ENCODE data around the gene PPP6R3.
A peak's percentile ranks its signal among the peaks of the same experiment; 100 is the strongest.
"Not testable (repeated sequence)": the region's sequence is repeated elsewhere in the genome, so short reads cannot be mapped to it uniquely, and the experiment has no call there.

The PPP6R3 gene

DNA sequence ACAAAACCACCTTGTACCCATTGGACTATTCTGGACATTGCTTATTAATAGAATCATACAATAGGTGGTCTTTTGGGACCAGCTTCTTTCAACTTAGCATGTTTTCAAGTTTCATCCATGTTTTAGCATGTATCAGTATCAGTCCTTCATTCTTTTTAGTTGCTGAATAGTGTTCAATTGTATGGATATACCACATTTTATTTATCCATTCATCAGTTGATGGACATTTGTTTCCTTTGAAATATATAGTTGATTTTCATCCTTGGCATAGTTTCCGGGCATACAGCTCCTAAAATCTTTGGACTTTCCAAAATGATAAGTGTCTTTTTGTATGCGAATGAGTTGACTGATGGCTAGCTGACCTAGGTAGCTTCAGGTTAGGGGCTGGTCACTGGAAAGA, 12.2 kb downstream of the PPP6R3 start:
- Mint-ChIP-seq H3K4me1 (ENCODE audit: low read depth in 2 of 2) (peaks cover 60 to 77% of the 10 kb centered on the region in 2 donors), H3K27ac (peak overlapping the region in 1 of 2 donors; percentile 72), H3K27me3 (no peaks in the 10 kb centered on the region), H3K9me3 (no peaks in the 10 kb centered on the region), H3K4me3 (peak overlapping the region; percentile 67 to 79), H3K36me3 (ENCODE audit: insufficient read depth) (peaks cover 15% of the 10 kb centered on the region)
- no peak for DNase-seq
- ATAC-seq (replicated peaks): no peak

DNA sequence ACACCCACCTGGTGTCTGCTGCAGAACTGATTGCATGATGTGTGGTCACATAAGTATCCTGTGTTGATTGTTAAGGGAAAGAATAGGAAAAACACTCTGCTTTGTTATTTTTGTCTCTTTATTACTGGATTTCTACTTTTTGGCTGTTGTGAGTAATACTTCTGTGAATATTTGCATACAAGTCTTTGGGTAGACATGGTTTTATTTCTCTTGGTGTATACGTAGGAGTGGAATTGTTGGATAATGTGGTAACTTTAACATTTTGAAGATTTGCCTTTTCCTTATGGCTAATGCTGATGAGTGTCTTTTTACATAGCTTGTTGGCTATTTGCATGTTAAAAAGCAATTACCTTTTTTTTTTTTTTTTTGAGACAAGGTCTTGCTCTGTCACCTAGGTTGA, 13.1 kb downstream of the PPP6R3 start:
- Mint-ChIP-seq H3K4me1 (ENCODE audit: low read depth in 2 of 2) (peaks cover 59 to 74% of the 10 kb centered on the region in 2 donors), H3K27ac (peak overlapping the region in 1 of 2 donors; percentile 72), H3K9me3 (no peaks in the 10 kb centered on the region), H3K27me3 (no peaks in the 10 kb centered on the region), H3K4me3 (peak overlapping the region; percentile 46 to 79), H3K36me3 (ENCODE audit: insufficient read depth) (peaks cover 15% of the 10 kb centered on the region)
- ATAC-seq (replicated peaks): no peak
- DNase-seq: no peak

DNA sequence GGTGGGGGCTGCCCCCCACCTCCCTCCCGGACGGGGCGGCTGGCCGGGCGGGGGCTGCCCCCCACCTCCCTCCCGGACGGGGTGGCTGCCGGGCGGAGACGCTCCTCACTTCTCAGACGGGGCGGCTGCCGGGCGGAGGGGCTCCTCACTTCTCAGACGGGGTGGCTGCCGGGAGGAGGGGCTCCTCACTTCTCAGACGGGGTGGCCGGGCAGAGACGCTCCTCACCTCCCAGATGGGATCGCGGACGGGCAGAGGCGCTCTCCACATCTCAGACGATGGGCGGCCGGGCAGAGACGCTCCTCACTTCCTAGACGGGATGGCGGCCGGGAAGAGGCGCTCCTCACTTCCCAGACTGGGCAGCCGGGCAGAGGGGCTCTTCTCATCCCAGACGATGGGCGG, 15.1 kb downstream of the PPP6R3 start:
- H3K27ac Mint-ChIP-seq; DNase-seq; H3K4me3 Mint-ChIP-seq; H3K27me3 Mint-ChIP-seq; H3K9me3 Mint-ChIP-seq; ATAC-seq (replicated peaks): not testable (repeated sequence)
- Mint-ChIP-seq H3K36me3 (ENCODE audit: insufficient read depth) (peaks cover 15% of the 10 kb centered on the region), H3K4me1 (ENCODE audit: low read depth in 2 of 2) (peaks cover 54 to 72% of the 10 kb centered on the region in 2 donors)

DNA sequence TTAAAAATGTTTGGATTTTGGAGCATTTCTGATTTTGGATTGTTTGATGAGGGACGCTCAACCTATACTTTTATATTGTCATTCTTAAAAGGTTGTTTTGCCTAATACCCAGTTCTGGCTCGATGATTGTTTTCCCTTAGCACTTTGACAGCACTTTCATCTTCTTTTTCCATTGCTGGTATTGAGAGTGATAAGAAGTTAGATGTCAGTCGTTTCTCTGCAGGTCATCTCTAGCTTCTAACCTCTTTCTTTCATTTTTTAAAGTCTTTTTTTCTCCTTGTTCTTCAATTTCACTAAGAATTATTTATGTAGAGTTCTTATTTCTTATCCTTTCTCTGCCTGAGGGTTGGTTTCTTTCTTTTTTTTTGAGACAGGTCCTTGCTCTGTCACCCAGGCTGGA, 18.8 kb downstream of the PPP6R3 start:
- Mint-ChIP-seq H3K4me1 (ENCODE audit: low read depth in 2 of 2) (peaks cover 50 to 67% of the 10 kb centered on the region in 2 donors), H3K27me3 (no peaks in the 10 kb centered on the region), H3K4me3 (peak overlapping the region in 1 of 2 donors; percentile 30), H3K9me3 (no peaks in the 10 kb centered on the region), H3K27ac (peak overlapping the region in 1 of 2 donors; percentile 20), H3K36me3 (ENCODE audit: insufficient read depth) (peaks cover 9% of the 10 kb centered on the region)
- DNase-seq (no peak), ATAC-seq (replicated peaks) (no peak)

DNA sequence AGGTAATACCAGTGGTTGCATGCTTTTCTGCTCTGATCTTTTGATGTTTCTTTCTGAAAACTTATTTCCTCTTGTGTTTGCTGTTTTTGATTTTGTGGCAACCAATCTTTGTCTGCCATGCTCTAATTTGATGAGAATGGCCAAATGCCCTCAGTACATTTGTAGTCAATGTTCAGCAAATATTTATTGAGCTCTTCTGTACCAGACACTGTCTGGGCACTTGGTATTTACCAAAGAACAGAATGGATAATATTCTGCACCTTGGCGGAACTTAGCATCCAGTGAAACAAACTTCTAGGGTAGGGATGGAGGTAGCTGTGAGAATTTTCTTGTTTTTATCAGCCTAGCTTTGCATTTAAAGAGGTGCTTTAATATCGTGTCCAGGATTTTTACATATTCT, 19.6 kb downstream of the PPP6R3 start:
- H3K4me3 Mint-ChIP-seq: peak overlapping the region in 1 of 2 donors; percentile 30
- no peak for ATAC-seq (replicated peaks)
- DNase-seq: no peak
- peaks cover 11% of the 10 kb centered on the region for H3K36me3 Mint-ChIP-seq (ENCODE audit: insufficient read depth)
- no peaks in the 10 kb centered on the region for H3K9me3 Mint-ChIP-seq
- no peaks in the 10 kb centered on the region for H3K27me3 Mint-ChIP-seq
- peak overlapping the region in 1 of 2 donors; percentile 20 for H3K27ac Mint-ChIP-seq
- H3K4me1 Mint-ChIP-seq (ENCODE audit: low read depth in 2 of 2): peaks cover 48 to 71% of the 10 kb centered on the region in 2 donors

DNA sequence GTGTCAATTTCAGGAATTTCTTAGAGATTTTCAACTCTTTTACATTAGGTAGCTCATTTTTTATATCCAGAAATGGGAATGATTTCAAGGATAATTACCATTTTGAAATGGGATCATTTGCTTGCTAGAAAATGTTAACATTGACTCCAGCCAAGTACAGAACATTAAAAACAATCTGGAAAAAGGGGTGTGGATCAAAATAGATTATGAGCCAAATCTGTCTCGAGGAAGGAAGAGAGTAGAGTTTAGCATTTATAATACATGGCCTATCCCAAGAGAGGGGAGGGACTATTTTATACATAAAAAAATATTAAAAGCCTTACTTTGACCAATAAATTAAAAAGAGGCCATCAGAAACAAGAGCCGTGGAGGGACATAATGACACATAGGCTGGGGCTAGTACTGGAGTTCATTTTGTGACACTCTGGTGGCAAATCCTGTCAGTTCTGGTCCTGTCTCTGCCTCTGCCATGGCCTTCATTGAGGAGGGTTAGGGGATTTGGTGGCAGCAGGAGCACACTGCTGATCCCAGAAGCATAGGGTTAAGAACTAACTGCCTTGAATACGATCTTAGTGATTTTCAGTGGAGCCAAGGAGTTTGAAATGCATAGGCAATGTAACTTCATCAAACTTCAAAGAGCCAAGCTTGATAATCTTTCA, 20.4 kb downstream of the PPP6R3 start:
- no peak for DNase-seq
- no peaks in the 10 kb centered on the region for H3K9me3 Mint-ChIP-seq
- H3K27ac Mint-ChIP-seq: peak overlapping the region; percentile 1 to 9
- H3K27me3 Mint-ChIP-seq: no peaks in the 10 kb centered on the region
- peaks cover 51 to 71% of the 10 kb centered on the region in 2 donors for H3K4me1 Mint-ChIP-seq (ENCODE audit: low read depth in 2 of 2)
- H3K36me3 Mint-ChIP-seq (ENCODE audit: insufficient read depth): peaks cover 9% of the 10 kb centered on the region
- H3K4me3 Mint-ChIP-seq: peak overlapping the region in 1 of 2 donors; percentile 1
- no peak for ATAC-seq (replicated peaks)

DNA sequence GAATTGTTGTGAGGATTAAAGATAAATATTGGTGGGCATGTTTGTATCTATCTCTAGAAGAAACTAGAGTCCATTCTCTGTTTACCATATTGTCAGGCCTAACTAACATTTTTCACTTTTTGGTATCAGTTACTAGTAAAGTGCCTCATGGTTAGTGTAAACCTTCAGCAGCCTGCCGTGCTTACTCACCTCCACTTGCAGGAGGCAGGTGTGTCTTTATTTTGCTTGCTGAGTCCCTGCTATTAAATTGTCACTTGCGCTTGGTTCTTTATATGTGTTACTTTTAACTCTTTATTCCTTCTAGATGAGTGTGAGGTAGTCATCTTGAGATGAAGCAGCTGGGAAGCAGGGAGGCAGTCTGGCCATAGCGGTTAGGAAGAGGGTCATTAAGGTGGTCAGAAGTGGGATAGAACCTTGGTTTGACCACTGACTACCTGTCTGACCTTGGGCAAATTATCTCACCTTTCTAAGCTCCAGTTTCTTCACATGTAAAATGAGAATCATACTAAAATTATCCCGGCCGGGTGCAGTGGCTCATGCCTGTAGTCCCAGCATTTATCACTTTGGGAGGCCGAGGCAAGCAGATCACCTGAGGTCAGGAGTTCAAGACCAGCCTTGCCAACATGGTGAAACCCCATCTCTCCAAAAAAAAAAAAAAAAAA, 21.2 kb downstream of the PPP6R3 start:
- DNase-seq (no peak), ATAC-seq (replicated peaks) (no peak)
- Mint-ChIP-seq H3K9me3 (no peaks in the 10 kb centered on the region), H3K27me3 (no peaks in the 10 kb centered on the region), H3K36me3 (ENCODE audit: insufficient read depth) (peaks cover 7% of the 10 kb centered on the region), H3K4me1 (ENCODE audit: low read depth in 2 of 2) (peaks cover 54 to 76% of the 10 kb centered on the region in 2 donors), H3K4me3 (peak overlapping the region; percentile 1 to 8), H3K27ac (peak overlapping the region; percentile 1 to 9)

DNA sequence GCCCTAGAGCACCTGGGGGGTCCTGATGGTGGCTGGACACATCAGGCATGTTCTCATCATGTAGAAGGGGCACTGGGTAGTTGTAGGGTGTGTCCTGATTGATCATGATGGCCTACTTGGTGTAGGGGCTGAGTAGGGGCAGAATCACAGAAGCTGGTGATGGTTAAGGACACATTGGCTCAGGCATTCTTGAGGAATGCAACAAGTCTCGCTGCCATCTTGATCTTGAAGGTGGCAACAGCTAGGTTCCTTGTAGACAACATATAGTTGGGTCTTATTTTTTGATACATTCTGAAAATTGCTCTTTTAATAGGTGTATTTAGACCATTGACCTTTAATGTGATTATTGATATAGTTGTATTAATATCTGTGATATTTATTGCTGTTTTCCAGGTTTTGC, 28.1 kb downstream of the PPP6R3 start:
- no peaks in the 10 kb centered on the region for H3K9me3 Mint-ChIP-seq
- peak overlapping the region; percentile 33 to 73 for H3K27ac Mint-ChIP-seq
- H3K4me1 Mint-ChIP-seq (ENCODE audit: low read depth in 2 of 2): peaks cover 50 to 57% of the 10 kb centered on the region in 2 donors
- no peaks in the 10 kb centered on the region for H3K27me3 Mint-ChIP-seq
- DNase-seq (no peak), ATAC-seq (replicated peaks) (no peak)
- peak overlapping the region; percentile 47 to 50 for H3K4me3 Mint-ChIP-seq
- peaks cover 24% of the 10 kb centered on the region for H3K36me3 Mint-ChIP-seq (ENCODE audit: insufficient read depth)

DNA sequence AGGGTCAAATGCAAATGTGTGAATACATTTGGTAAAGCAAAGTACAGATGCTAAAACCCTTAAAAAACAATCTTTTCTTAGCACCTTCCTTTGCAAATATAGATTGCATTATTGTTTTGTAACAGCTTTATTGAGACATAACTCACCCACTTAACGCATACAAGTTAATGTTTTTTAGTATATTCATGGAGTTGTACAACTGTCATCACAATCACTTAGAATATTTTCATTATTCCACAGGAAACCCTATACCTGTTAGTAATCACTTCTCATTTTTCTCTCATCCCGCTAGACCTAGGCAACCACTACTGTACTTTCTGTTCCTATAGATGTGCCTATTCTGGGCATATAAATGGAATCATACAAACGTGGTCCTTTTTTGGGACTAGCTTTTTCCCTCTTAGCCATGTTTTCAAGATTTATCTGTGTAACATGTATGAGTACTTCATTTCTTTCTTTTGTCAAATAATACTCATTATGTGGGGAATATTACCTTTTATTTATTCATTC, 34.7 kb downstream of the PPP6R3 start:
- Mint-ChIP-seq H3K4me3 (peak overlapping the region in 1 of 2 donors; percentile 48), H3K9me3 (no peaks in the 10 kb centered on the region), H3K27me3 (no peaks in the 10 kb centered on the region), H3K4me1 (ENCODE audit: low read depth in 2 of 2) (peaks cover 42 to 66% of the 10 kb centered on the region in 2 donors), H3K27ac (peak overlapping the region; percentile 1 to 10), H3K36me3 (ENCODE audit: insufficient read depth) (peaks cover 18% of the 10 kb centered on the region)
- DNase-seq (no peak), ATAC-seq (replicated peaks) (no peak)

DNA sequence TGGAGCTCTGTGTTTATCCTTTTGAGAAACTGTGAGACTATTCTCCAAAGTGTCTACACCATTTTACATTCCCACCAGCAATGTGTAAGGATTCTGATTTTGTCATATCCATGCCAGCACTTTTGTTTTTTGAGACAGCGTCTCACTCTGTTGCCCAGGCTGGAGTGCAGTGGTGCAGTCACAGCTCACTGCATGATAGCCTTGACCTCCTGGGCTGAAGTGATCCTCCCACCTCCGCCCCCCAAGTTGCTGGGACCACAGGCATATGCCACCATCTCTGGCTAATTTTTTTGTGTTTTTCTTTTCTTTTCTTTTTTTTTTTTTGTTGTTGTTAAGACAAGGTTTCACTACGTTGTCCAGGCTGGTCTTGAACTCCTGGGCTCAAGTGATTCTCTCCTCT, 35.3 kb downstream of the PPP6R3 start:
- Mint-ChIP-seq H3K27me3 (no peaks in the 10 kb centered on the region), H3K9me3 (no peaks in the 10 kb centered on the region), H3K4me3 (peak overlapping the region; percentile 25 to 48), H3K4me1 (ENCODE audit: low read depth in 2 of 2) (peaks cover 40 to 66% of the 10 kb centered on the region in 2 donors), H3K27ac (peak overlapping the region; percentile 60), H3K36me3 (ENCODE audit: insufficient read depth) (peaks cover 18% of the 10 kb centered on the region)
- DNase-seq: no peak
- ATAC-seq (replicated peaks): no peak

DNA sequence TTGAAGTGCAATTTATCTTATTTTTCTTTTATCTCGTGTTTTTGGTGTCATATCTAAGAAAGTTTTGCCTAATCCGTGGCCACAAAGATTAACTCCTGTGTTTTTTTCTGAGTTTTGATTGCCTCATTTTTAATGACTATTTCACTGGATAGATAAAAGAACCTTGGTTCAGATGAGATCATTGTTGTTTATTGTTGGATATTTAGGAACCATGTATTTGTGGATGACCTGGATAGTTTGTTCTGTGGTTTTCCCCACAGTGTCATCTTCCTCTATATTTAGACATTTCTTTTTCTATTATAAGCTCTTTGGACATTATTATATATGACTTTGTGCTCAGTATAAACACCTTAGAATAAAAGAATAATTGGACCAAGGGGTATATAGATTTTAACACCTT, 37.2 kb downstream of the PPP6R3 start:
- Mint-ChIP-seq H3K36me3 (ENCODE audit: insufficient read depth) (peaks cover 9% of the 10 kb centered on the region), H3K27me3 (no peaks in the 10 kb centered on the region), H3K4me1 (ENCODE audit: low read depth in 2 of 2) (peaks cover 45 to 72% of the 10 kb centered on the region in 2 donors), H3K27ac (peak overlapping the region; percentile 20 to 44), H3K9me3 (no peaks in the 10 kb centered on the region), H3K4me3 (peak overlapping the region in 1 of 2 donors; percentile 54)
- ATAC-seq (replicated peaks) (no peak), DNase-seq (no peak)

DNA sequence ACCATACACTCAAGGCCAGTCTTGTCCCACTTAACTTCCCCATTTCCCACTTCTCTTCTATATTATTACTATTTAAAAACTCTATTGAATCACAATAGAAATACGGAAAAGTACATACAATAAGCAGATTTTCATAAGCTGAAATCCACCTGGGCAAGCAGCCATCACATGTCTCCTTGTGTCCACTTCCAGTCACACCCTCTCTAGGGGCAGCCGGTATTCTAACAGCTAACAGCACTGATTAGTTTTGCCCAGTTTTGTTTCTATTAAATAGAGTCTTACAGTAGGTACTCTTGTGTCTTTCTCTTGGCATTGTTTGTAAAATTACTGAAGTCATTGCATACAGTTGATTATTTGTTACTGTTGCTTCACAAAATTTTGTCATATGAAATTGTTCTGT, 37.8 kb downstream of the PPP6R3 start:
- peak overlapping the region; percentile 20 to 65 for H3K27ac Mint-ChIP-seq
- H3K27me3 Mint-ChIP-seq: no peaks in the 10 kb centered on the region
- ATAC-seq (replicated peaks) (no peak), DNase-seq (no peak)
- H3K4me1 Mint-ChIP-seq (ENCODE audit: low read depth in 2 of 2): peaks cover 45 to 72% of the 10 kb centered on the region in 2 donors
- H3K36me3 Mint-ChIP-seq (ENCODE audit: insufficient read depth): peaks cover 9% of the 10 kb centered on the region
- H3K4me3 Mint-ChIP-seq: peak overlapping the region; percentile 31 to 54
- no peaks in the 10 kb centered on the region for H3K9me3 Mint-ChIP-seq

DNA sequence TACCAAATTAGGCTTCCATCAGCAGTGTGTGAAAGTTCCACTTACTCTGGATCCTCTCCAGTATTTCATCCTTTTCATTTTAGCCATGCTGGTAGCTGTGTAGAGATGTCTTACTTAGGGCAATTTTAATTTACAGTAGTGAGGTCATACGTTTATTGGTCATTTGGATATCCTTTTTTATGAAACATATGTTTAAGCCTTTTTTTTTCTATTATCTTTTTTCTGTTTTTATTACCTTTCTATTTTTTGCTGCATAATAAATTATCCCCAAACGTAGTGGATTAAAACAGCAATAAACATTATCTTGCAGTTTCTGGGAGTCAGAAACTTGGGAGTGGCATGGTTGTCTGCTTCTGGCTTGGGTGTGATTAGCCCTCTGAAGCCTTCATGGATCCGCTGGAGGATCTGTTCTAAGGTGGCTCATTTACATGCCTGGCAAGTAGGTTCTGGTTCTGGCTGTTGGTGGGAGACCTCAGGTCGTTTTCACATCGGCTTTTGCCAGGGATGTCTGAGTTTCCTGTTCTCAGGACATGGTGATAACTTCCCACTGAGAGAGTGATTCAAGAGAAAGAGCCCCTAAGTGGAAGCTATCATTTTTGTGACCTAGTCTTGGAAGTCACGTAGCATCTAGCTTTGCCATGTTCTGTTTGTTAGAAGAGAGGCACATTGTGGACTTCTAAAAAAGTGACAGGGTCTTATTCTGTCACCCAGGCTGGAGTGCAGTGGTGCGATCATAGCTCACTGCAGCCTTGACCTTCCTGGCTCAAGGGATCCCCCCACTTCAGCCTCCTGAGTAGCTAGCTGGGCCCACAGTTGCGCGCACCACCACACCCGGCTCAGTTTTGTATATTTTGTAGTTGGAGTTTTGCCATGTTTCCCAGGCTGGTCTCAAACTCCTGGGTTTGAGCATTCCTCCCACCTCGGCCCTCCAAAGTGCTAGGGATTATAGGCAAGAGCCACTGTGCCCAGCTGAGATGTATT, 38.6 kb downstream of the PPP6R3 start:
- DNase-seq (no peak), ATAC-seq (replicated peaks) (no peak)
- Mint-ChIP-seq H3K9me3 (no peaks in the 10 kb centered on the region), H3K4me3 (peak overlapping the region; percentile 24 to 54), H3K36me3 (ENCODE audit: insufficient read depth) (peaks cover 9% of the 10 kb centered on the region), H3K4me1 (ENCODE audit: low read depth in 2 of 2) (peaks cover 49 to 80% of the 10 kb centered on the region in 2 donors), H3K27me3 (no peaks in the 10 kb centered on the region), H3K27ac (peak overlapping the region; percentile 65 to 67)
